Left renal cortex interstitium (tissue), 4 donors: ENCODE measurements around the gene ZNF142. TPM values are rescaled to one million over a fixed set of nuclear protein-coding genes. Genes with fewer than 3 reads are reported as not detected.

Experiments used
- DNase-seq, 4 donors: peaks; one replicate each; pipeline ENCODE4 v3.0.0-alpha.2; 2013; ENCODE audit warnings: low read depth in 4 of 4, low spot score in 2 of 4, missing footprints in 1 of 4
- polyA plus RNA-seq, 4 donors: library from polyadenylated mRNA; unstranded; fragments of 120-200 nt; gene quantifications; one replicate each; pipeline ENCODE4 v1.2.1, GENCODE V29; 2013; ENCODE audit not compliant: insufficient read length in 4 of 4

ZNF142 gene
- polyA plus RNA-seq, 4 donors: 15.2 to 25.7 (median 18.9) TPM

- no peak for DNase-seq
Observed at GRCh38 chr2:218648787-218649100, 10.7 kb downstream of the ZNF142 start.

GRCh38 chr2:218648088-218648786 lies 11.2 kb downstream of the ZNF142 start:
- no peak for DNase-seq

- no peak for DNase-seq
Observed at GRCh38 chr2:218645126-218645525, 14.3 kb downstream of the ZNF142 start.

GRCh38 chr2:218644721-218645120 lies 14.7 kb downstream of the ZNF142 start:
- DNase-seq: no peak

- DNase-seq: no peak
Observed at GRCh38 chr2:218643751-218644310, 15.6 kb downstream of the ZNF142 start.

- DNase-seq: no peak
Observed at GRCh38 chr2:218642786-218643185, 16.6 kb downstream of the ZNF142 start.

GRCh38 chr2:218642121-218642656 lies 17.2 kb downstream of the ZNF142 start:
- DNase-seq: no peak

GRCh38 chr2:218638372-218638771 lies 21.1 kb downstream of the ZNF142 start:
- no peak for DNase-seq

GRCh38 chr2:218635719-218636118 lies 23.7 kb downstream of the ZNF142 start:
- no peak for DNase-seq

DNA sequence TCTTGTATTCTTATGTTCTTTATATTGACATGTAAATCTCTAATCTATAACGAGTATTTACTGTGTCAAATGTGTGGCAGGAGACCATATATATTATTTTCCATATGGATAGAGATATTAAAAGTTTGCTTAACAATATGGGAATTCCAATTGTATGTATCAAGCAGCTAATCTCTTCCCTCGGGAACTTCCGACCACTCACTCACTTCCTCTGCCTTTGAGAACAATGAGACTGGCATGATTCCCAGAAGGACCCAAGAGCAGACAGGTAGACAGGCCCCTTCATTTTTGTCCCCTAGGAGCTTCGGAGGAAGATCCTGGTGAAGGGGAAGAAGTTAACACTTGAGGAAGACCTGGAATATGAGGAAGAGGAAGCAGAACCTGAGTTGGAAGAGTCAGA lies 27.6 kb downstream of the ZNF142 start:
- no peak for DNase-seq

GRCh38 chr2:218627939-218628338 lies 31.5 kb downstream of the ZNF142 start:
- DNase-seq: no peak

- DNase-seq: no peak
Observed at GRCh38 chr2:218626369-218626768, 33.1 kb downstream of the ZNF142 start.

DNA sequence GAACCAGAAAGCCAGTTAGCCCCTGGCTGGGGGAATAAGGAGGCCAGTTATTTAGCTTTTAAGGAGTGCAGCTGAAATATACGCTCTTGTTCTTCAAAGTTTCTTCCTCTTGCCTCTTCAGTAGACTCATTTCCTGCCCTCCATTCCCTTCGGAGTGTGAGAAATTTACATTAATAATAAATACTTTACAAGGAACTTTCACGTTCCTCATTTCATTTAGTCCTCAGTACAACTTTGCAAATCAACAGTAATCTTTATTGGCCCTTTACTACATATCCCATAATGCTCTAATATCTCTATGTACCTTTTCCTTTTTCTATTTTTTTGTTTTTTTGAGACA lies 36.1 kb downstream of the ZNF142 start:
- DNase-seq: no peak

- no peak for DNase-seq
Observed at GRCh38 chr2:218622606-218623365, 36.6 kb downstream of the ZNF142 start.

DNA sequence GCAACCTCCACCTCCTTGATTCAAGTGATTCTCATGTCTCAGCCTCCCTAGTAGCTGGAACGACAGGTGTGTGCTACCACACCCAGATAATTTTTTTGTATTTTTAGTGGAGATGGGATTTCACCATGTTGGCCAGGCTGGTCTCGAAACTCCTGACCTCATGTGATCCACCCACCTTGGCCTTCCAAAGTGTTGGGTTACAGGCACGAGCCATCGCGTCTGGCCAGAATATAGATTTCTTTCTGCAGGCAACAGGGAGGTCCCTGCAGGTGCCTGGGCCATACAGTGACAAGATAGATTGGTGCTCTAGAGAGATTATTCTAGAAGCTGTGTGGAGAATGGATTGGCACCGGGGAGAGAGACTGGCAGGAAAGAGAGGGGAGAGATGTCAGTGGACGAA lies 38.4 kb downstream of the ZNF142 start:
- no peak for DNase-seq

GRCh38 chr2:218618102-218618860 lies 41.1 kb downstream of the ZNF142 start:
- no peak for DNase-seq

- DNase-seq: no peak
Observed at GRCh38 chr2:218615868-218616315, 43.5 kb downstream of the ZNF142 start.

DNA sequence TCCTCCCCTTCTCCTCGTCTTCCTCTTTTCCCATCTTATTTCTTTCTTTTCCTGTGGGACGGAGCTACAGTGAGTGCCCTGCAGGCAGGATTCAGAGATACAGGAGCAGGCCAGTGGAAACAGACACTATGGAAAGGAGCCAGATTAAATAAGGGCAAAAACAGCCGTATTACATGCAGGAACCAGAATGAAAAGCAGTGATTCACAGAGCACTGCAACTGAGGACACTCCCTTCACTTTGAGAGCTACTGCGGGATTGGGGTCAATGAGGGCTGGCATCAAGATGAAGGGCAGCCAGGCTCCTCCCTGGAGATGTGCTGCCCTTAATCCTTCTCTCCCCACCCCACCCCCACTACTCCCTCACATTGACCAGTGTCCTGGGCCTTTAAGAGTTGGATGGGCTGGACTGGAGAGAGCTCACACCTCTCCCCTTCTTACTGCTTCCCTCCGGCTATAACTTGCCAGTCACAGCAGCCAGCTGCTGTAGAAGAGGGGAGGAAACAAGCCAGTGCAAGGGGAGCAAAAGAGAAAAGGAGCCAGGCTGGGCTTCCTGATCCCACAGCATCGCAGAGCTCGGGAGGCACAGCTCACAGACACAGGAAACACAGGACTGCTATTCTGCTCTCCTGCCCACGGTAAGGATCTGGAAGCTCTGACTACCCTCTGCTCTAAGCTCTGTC lies 51.8 kb downstream of the ZNF142 start, which contains the start of gene PLCD4:
TSS of gene PLCD4 (plus strand) at position 464 of the 680 bp plus-strand sequence. CDS start 7,841 bp downstream, outside the sequence.
- DNase-seq: peak in 3 of 4 donors; percentile 11 to 29 (median 21)

GRCh38 chr2:218605432-218605831 lies 54.0 kb downstream of the ZNF142 start:
- DNase-seq: peak in 1 of 4 donors; percentile 7
